Stimulated activated CD8-positive, alpha-beta memory T cell treated with anti-CD3 and anti-CD28 coated beads, Interleukin-7, amount 100 ng/mL, for 48 hours (primary cell): ENCODE measurements around the gene SORT1.

ENCODE experiments used
- DNase-seq, 2 donors: peaks; one replicate each; pipeline ENCODE4 v3.0.0-alpha.2; 2020; ENCODE audit warnings: low read depth in 1 of 2; ENCODE audit errors: extremely low read depth in 1 of 2

Gene SORT1

DNA sequence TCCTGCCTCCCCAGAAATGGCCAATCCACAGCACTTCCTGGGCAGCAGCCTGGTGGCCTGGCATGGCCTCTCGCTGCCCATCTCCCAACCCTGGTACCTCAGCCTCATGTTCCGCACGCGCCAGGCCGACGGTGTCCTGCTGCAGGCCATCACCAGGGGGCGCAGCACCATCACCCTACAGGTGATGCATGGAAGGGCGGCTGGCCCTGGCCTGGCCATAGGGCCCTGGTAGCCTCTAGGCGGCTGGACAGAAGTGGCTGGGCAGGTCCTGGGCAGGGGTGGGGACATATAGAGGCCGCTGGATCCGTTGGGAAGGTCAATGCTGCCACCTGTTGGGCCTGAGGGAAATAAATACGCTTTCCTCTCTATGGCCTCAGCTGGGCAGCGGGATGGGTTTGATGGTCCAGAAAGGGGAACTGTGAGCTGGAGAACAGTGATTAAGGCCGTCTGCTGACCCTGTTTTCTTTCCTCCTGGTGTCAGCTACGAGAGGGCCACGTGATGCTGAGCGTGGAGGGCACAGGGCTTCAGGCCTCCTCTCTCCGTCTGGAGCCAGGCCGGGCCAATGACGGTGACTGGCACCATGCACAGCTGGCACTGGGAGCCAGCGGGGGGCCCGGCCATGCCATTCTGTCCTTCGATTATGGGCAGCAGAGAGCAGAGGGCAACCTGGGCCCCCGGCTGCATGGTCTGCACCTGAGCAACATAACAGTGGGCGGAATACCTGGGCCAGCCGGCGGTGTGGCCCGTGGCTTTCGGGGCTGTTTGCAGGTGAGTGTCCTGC lies 133.9 kb downstream of the SORT1 start:
- peak; percentile 32 to 64 for DNase-seq

DNA sequence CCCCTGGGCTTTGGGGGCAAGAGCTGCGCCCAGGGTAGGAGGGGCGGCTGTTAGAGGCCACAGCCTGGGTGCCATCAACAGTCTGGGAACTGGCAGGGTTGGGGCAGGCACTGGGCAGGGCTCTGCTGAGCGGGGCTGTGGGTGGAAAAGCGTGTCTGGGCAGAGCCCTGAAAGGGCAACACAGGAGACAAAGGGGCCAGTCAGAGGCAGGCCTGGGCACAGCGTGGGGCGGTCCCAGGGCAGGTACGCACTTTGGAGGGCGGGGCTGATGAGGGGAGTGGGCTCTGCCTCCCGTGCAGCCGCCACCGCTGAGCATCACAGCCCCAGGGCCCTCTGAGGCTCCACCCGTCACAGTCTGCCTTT lies 134.5 kb downstream of the SORT1 start:
- no peak for DNase-seq

DNA sequence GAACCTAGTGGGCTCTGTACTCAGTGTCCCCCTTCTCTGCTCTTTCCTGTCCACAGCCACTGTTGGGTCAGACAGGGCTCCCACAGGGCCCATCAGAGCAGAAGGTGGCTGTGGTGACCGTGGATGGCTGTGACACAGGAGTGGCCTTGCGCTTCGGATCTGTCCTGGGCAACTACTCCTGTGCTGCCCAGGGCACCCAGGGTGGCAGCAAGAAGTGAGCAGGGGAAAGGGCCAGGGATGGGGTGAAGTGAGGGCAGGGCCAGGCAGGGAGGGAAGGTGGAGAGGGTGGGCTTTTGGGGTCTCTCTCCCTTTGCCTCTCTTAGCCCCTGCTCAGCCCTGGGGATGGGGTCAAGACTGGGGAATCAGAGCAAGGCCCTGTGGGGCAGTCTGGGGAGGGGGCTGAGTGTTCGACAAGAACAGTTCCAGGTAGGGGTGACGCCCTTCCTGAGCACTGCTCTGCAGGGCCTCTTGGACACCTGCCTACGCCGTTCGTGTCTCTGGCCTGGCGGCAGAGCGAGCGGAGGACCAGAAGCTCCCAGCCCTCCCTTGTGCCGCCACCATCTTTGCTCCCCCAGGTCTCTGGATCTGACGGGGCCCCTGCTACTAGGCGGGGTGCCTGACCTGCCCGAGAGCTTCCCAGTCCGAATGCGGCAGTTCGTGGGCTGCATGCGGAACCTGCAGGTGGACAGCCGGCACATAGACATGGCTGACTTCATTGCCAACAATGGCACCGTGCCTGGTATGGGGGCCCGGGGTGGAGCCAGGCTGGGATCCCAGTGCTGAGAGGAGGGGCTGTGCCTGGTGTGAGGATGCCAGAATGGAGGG lies 135.3 kb downstream of the SORT1 start:
- DNase-seq = no peak

DNA sequence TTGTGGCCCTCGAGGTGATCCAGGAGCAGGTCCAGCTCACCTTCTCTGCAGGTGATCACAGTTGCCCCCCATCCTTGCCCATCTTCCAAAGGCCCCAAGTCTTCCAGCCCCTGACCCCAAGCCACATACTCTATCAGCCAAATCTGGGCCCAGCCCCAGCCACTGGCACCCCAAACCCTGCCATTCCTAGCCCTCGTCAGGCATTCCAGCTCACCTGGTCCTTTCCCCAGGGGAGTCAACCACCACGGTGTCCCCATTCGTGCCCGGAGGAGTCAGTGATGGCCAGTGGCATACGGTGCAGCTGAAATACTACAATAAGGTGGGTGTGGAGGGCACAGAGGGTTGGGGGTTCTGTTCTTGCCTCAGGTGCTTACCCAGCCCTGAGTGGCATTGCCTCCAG lies 136.1 kb downstream of the SORT1 start:
- DNase-seq = no peak

DNA sequence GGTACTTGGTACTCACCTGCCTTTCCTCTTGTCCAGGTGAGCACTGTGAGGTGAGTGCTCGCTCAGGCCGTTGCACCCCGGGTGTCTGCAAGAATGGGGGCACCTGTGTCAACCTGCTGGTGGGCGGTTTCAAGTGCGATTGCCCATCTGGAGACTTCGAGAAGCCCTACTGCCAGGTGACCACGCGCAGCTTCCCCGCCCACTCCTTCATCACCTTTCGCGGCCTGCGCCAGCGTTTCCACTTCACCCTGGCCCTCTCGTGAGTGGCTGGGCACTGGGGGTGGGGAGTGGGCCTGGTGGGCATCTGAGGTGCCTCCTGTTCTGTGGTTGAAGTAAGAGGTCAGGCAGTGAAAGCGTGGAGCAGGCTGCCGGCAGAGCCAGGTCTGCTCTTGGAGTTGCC lies 136.7 kb downstream of the SORT1 start:
- no peak for DNase-seq

DNA sequence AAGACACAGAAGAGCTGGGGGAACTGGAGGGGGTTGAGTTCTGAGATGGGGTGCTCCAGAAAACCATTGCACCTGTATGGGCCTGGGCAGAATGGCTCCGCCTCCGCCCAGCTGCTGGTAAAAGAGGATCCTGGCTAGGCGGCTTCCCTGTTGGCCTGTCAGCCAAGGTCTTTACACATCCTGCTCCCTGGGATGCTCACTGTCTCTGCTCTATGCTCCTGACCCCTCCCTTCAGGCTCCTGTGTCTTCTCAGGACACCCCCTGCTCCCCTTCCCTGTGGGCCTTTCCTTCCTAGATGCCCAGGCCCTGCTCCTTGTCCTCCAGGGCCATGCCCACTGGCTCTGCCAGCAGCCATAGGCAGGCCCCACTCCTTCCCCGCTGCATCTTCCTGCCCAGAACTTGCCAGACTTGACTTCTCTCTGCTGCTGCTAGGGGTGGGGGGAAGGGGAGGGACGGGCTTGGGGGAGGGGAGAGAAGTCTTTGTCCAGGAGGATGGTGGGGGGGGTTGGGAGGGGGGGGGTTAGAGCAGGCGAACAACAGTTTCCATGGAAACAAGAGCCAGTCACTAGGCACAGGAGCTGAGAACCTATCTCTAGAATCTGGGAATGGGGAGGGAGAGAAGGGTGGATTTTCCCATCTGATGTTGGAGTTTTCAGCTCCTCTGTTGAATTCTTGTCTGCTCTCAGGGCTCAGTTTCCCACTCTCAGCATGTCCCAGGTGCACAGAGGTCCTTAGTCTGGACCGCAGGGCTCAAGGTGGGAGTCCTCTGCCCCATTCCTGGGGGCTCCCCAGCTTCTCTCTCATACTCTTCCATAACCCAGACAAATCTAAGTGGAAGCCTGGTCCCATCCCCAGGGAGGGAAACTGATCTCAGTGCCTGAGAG lies 137.8 kb downstream of the SORT1 start:
- no peak for DNase-seq
